GM21717 (cell line): Measurements from ENCODE around the gene THAP6.
"Not testable (repeated sequence)": the region's sequence is repeated elsewhere in the genome, so short reads cannot be mapped to it uniquely, and the experiment has no call there.

Source experiments
- ATAC-seq: cut with Tn5 transposase; IDR thresholded peaks from one replicate; pipeline ENCODE4 v1.9.1; 2021; ENCODE audit warnings: mild to moderate bottlenecking, moderate library complexity; ENCODE audit not compliant: unreplicated experiment

The THAP6 gene

GRCh38 chr4:75514131-75514948, at the start of gene THAP6, which contains the start of gene RCHY1:
Gene THAP6 (plus strand): TSS chr4:75514473. CDS start chr4:75515453, 980 bp downstream.
Gene RCHY1 (minus strand): TSS chr4:75514403. CDS start chr4:75514286, 117 bp downstream.
- peak; percentile 96 for ATAC-seq

GRCh38 chr4:75469896-75470295, 44.4 kb upstream of the THAP6 start:
- ATAC-seq = no peak

DNA sequence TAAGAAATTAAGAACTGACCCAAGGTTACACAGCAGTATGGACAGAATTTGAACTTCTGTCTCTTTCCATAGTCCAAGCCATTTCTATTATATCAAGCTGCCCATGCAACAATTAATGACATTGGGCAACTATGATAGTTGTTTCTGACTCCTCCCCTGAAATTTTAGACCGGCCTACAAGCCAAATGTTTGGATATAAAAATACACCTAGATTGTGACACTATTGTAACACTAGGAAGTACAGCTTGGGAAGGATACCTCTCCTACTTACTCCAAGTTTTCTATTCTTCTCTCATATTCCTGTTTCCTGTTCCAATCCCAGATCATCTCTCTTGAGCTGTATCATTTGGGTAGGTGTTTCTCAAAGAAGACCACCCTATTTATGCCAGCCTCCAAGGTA, 43.5 kb upstream of the THAP6 start:
- ATAC-seq = no peak

GRCh38 chr4:75477201-75477600, 37.1 kb upstream of the THAP6 start:
- ATAC-seq = no peak

- ATAC-seq = no peak
Measured at GRCh38 chr4:75484190-75484589, 30.1 kb upstream of the THAP6 start.

DNA sequence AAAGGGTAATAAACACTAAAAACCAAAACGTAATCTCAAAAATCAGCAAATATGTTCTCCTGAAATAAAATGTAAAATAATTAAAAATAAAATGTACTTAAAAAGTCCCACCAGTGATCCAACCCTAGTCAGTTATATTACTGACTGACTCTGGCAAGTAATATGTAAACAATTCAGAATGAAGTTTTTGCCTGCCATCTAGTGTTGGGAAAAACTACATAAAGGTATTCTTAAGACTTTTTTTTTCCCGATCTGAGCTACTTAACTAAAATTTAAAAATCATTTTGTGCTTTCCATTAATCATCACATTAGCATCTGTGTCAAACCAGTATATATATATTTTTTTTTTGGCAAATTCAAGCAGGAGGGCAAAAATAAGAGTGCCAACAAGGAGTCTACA, 24.1 kb upstream of the THAP6 start:
- ATAC-seq = no peak

DNA sequence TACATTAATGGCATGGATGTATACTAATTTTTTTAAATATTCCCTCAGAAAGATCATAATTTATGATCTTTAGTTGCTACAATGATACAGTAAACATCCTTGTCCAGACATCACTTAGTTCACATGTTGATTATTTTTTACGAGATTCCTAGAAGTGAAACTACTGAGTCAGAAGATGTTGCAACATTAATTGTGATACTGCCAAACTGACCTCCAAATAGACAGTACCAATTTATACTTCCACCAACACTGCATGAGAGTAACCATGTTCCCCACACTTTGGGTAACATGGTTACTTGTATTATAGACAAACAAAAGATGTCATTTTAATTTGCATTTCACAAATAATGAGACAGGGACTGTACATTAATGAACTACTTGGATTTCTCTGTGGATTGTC, 19.7 kb upstream of the THAP6 start:
- no peak for ATAC-seq

DNA sequence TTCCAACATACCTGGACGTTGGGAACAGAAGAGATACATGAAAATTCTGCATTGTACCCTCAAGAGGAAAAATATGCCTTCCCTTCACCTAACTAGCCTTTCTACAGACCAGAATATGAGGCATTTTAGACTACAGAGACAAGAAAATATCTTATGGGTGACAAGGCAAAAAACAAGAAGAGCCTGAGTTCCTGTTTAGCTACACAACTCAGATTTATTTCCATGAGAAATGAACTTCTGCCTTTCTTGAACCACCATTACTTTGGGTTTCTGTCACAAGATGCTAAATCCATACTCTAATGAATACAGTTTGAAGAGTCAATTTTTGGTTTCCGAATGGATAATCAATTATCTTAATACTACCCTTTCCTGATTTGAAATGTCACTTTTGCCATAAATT, 18.8 kb upstream of the THAP6 start:
- ATAC-seq = no peak

DNA sequence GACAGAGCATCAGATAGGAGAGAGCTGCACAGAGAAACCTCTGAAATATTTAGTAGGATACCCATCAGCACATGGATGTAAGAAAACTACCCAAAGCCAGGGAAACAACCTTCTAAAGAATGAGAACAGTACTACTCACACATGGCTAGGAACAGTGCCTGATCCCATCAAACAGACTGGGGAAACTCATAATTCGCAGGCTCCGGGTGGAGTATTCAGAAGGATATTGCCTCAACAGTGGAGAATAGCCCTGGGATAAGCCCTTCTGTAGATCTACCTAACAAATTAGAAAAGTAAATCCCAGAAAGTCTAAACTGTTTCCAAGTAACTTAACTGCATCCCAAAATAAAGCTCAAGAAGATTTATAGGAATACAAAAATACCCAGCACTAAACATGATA, 17.9 kb upstream of the THAP6 start:
- no peak for ATAC-seq

DNA sequence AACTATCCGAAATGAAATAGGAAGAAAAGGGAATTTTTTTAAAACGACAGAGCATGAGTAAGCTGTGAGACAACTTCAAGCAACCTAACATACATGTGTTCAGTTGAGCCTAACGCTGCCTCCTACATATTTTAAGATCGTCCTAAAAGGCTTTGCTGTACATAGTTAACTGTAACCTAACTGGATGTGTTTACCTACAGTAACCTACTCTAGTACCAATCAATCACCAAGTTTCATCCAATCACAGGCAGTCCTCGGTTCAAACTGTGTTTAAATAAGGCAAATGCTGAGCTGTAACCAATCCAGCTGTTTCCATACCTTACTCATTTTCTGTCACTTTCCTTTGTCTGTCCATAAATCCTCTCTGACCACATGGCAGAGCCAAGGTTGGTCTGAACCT, 17.1 kb upstream of the THAP6 start:
- ATAC-seq = no peak

DNA sequence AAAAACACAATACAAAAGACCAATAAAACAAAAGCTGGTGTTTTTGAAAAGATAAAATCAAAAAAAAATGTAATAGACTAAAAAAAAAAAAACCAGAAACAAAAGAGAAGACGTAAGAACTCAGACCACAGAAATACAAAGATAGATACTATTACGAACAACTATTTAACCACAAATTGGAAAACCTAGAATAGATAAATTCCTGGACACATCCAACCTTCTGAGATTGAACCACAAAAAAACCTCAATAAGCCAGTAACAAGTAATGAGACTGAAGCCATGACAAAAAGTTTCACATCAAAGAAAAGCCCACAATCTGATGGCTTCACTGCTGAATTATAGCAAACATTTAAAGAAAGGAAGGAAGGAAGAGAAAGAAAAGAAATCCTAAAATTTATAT, 16.2 kb upstream of the THAP6 start:
- ATAC-seq = no peak

GRCh38 chr4:75499900-75500299, 14.4 kb upstream of the THAP6 start:
- ATAC-seq = no peak

GRCh38 chr4:75502671-75503070, 11.6 kb upstream of the THAP6 start:
- no peak for ATAC-seq

DNA sequence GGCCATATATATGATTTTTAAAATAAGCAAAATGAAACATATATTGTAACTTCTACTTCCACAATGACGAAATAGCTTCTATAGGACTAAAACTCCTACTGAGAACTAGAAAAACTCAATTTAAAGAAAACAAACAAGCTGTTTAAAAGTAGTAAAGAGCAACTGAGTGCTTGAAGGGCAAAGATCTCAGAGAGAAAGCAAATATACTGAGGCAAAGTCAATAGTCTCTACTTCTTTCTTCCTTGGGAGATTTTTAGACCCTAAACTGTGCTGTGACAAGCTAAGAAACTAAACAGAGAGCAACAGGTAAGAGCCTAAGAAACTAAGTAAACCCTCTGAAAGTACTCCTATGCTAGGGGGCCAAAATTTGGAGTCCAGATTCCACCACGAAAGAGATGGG, 8.6 kb upstream of the THAP6 start:
- ATAC-seq = no peak

DNA sequence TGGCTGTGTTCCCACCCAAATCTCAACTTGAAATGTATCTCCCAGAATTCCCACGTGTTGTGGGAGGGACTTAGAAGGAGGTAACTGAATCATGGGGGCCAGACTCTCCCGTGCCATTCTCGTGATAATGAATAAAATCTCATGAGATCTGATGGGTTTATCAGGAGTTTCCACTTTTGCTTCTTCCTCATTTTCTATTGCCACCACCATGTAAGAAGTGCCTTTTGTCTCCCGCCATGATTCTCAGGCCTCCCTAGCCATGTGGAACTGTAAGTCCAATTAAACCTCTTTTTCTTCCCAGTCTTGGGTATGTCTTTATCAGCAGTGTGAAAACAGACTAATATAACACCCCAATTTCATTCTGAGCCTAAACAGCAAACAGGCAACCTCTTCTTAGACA, 4.7 kb upstream of the THAP6 start:
- not testable (repeated sequence) for ATAC-seq

DNA sequence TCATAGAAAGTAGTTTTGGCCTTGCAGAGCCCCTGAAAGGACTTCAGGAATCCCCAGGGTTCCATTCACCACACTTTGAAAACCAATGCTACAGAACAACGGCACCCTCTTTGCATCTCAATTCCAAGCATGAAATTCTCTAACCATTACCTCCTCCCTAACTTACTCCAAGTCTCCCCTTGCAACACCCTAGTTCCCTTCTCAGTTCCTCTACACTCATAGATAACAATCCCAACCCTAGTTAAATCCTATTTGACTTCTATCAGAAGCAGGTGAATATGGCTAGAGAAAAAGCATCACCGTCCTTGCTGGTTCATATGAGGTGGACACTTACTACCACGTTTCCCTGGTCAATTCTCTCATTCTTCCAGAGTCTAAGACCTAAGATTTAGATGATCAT, 2.4 kb upstream of the THAP6 start:
- ATAC-seq = no peak

GRCh38 chr4:75512386-75513211, 1.7 kb upstream of the THAP6 start:
- no peak for ATAC-seq

- peak; percentile 1 for ATAC-seq
Measured at GRCh38 chr4:75513526-75514130, 645 bp upstream of the THAP6 start.

- ATAC-seq = peak; percentile 3
Measured at GRCh38 chr4:75514949-75515612, 808 bp downstream of the THAP6 start.

DNA sequence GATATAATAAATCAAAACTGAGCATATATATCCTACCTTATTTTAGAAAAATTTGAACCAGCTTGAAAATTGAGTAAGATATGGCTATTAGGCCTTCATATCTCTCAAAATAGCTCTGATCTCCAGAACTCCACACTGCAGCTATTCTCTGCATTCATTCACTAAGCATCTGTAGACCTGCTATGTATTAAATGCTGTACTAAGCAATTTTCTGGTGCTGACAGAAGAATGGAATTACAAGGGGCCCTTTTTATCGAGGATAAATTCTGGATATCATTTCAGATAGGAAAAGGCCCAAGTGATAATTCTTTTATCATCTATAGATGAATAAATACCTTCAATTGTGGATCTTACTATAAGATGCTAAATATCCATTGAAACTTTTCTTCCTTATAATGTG, 1.9 kb downstream of the THAP6 start:
- ATAC-seq = no peak

DNA sequence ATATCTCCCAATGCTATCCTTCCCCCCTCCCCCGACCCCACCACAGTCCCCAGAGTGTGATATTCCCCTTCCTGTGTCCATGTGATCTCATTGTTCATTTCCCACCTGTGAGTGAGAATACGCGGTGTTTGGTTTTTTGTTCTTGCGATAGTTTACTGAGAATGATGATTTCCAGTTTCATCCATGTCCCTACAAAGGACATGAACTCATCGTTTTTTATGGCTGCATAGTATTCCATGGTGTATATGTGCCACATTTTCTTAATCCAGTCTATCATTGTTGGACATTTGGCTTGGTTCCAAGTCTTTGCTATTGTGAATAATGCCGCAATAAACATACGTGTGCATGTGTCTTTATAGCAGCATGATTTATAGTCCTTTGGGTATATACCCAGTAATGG, 5.2 kb downstream of the THAP6 start:
- ATAC-seq = not testable (repeated sequence)
